ENCODE data around the gene SRGAP3.

SRGAP3 gene

GRCh38 chr3:9198899-9199335 lies 50.5 kb downstream of the SRGAP3 start:
- TF ChIP-seq CREB5 (CRISPR knock-in tag; IDR thresholded peaks at IDR 0.05; ENCODE audit: low read depth) = no peak
- no peak for TF ChIP-seq ZNF70 (CRISPR knock-in tag; IDR thresholded peaks at IDR 0.05)
- TF ChIP-seq TSHZ2 (CRISPR knock-in tag; IDR thresholded peaks at IDR 0.05) = no peak
- no peak for TF ChIP-seq TOX (CRISPR knock-in tag; IDR thresholded peaks at IDR 0.05; ENCODE audit: borderline replicate concordance)
- TF ChIP-seq ZFP3 (CRISPR knock-in tag; IDR thresholded peaks at IDR 0.05) = no peak
- TF ChIP-seq, protein P1, sequence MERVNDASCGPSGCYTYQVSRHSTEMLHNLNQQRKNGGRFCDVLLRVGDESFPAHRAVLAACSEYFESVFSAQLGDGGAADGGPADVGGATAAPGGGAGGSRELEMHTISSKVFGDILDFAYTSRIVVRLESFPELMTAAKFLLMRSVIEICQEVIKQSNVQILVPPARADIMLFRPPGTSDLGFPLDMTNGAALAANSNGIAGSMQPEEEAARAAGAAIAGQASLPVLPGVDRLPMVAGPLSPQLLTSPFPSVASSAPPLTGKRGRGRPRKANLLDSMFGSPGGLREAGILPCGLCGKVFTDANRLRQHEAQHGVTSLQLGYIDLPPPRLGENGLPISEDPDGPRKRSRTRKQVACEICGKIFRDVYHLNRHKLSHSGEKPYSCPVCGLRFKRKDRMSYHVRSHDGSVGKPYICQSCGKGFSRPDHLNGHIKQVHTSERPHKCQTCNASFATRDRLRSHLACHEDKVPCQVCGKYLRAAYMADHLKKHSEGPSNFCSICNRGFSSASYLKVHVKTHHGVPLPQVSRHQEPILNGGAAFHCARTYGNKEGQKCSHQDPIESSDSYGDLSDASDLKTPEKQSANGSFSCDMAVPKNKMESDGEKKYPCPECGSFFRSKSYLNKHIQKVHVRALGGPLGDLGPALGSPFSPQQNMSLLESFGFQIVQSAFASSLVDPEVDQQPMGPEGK (CRISPR knock-in tag; IDR thresholded peaks at IDR 0.05; ENCODE audit: borderline replicate concordance) = no peak
- TF ChIP-seq OSR1 (CRISPR knock-in tag; IDR thresholded peaks at IDR 0.05) = no peak

GRCh38 chr3:9198261-9198660 lies 51.2 kb downstream of the SRGAP3 start:
- no peak for ATAC-seq

More at GRCh38 chr3:9198899-9199335, 50.5 kb downstream of the SRGAP3 start:
- ATAC-seq = no peak

DNA sequence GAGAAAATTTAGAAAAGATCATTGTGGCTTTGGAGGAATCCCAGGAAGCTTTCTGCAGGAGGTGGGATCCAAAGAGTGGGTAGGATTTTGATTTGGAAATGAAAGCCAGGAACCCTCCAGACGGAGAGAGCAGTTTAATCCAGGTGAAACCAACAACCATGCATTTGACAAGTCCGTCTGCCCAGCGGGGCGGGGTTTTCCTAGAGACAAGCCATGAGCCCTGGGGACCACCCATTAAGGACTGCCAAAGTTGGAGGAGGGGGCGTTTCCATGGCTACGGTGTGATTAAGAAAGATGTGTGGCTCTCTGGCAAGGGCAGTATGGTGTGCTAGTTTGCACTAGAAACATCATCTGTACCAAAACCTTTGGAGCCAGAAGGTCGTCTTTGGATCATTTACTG lies 53.4 kb downstream of the SRGAP3 start:
- ATAC-seq = no peak
- TF ChIP-seq OSR1 (CRISPR knock-in tag; IDR thresholded peaks at IDR 0.05) = no peak
- TF ChIP-seq, protein P1 (CRISPR knock-in tag; IDR thresholded peaks at IDR 0.05; ENCODE audit: borderline replicate concordance) = no peak
- TF ChIP-seq ARNTL (CRISPR knock-in tag; IDR thresholded peaks at IDR 0.05; ENCODE audit: borderline replicate concordance, low read depth) = no peak
- TF ChIP-seq SNAI2 (CRISPR knock-in tag; IDR thresholded peaks at IDR 0.05) = no peak
- no peak for TF ChIP-seq ISL1 (CRISPR knock-in tag; IDR thresholded peaks at IDR 0.05)
- TF ChIP-seq, protein P2, sequence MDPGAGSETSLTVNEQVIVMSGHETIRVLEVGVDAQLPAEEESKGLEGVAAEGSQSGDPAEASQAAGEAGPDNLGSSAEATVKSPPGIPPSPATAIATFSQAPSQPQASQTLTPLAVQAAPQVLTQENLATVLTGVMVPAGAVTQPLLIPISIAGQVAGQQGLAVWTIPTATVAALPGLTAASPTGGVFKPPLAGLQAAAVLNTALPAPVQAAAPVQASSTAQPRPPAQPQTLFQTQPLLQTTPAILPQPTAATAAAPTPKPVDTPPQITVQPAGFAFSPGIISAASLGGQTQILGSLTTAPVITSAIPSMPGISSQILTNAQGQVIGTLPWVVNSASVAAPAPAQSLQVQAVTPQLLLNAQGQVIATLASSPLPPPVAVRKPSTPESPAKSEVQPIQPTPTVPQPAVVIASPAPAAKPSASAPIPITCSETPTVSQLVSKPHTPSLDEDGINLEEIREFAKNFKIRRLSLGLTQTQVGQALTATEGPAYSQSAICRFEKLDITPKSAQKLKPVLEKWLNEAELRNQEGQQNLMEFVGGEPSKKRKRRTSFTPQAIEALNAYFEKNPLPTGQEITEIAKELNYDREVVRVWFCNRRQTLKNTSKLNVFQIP (CRISPR knock-in tag; IDR thresholded peaks at IDR 0.05; ENCODE audit: borderline replicate concordance, low read depth) = no peak
- TF ChIP-seq TSHZ2 (CRISPR knock-in tag; IDR thresholded peaks at IDR 0.05) = no peak
- no peak for TF ChIP-seq TOX (CRISPR knock-in tag; IDR thresholded peaks at IDR 0.05; ENCODE audit: borderline replicate concordance)
- TF ChIP-seq ZC3H10 (CRISPR knock-in tag; IDR thresholded peaks at IDR 0.05) = no peak
- TF ChIP-seq CSRNP3 (CRISPR knock-in tag; IDR thresholded peaks at IDR 0.05) = no peak
- TF ChIP-seq GLIS3 (CRISPR knock-in tag; IDR thresholded peaks at IDR 0.05) = no peak
- TF ChIP-seq CSDC2 (CRISPR knock-in tag; IDR thresholded peaks at IDR 0.05) = no peak
- no peak for TF ChIP-seq PPARA (CRISPR knock-in tag; IDR thresholded peaks at IDR 0.05; ENCODE audit: borderline replicate concordance)
- no peak for TF ChIP-seq ZFP30 (CRISPR knock-in tag; IDR thresholded peaks at IDR 0.05)

More at GRCh38 chr3:9198261-9198660, 51.2 kb downstream of the SRGAP3 start:
- TF ChIP-seq ZNF565 (CRISPR knock-in tag; conservative IDR thresholded peaks at IDR 0.05; ENCODE audit: low read depth) (no peak), ESRRG (CRISPR knock-in tag; IDR thresholded peaks at IDR 0.05) (no peak), ARNTL (CRISPR knock-in tag; IDR thresholded peaks at IDR 0.05; ENCODE audit: borderline replicate concordance, low read depth) (no peak), ZC3H10 (CRISPR knock-in tag; IDR thresholded peaks at IDR 0.05) (no peak), RARB (CRISPR knock-in tag; IDR thresholded peaks at IDR 0.05) (no peak)
- TF ChIP-seq, protein P1 (CRISPR knock-in tag; IDR thresholded peaks at IDR 0.05; ENCODE audit: borderline replicate concordance) = no peak
